ENCODE results near the gene ELL2.
"Not testable (repeated sequence)": the region's sequence is repeated elsewhere in the genome, so short reads cannot be mapped to it uniquely, and the experiment has no call there.

ELL2 gene

DNA sequence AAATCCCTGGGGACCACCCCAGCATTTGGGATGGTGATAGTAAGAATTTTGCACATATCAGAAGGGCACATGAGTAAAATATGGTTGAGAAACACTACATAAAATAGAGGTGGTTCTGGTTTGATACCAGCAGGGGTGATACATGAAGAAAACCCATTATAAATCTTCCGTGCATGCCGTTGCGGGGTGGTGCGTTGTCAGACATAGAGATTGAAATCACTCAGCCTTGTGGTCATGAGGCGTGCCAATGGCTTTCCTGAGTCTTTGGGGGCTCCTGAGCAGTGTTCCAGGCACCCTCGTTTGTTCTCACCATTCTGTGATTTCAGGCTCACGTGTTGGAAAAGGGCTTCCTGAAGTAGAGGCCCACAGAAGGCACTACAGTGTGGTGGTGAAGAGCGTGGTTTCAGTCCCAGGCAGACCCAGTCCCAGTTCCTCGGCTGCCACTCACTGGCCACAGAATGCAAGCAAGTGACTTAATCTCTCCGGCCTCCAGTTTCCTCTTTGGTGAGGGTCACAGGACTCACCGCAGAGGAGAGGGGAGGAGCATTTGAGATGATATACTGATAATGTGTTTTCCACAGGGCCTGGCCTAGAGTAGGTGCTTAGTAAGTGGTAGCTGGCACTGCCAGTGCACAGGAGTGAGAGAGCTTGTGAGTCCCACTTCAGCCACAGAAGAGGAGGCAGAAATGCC, 118.7 kb downstream of the ELL2 start:
- DNase-seq (ENCODE audit: insufficient read length, low spot score) (no peak), FAIRE-seq (peak; percentile 90)
- TF ChIP-seq POLR2AphosphoS5 (IDR thresholded peaks at IDR 0.05; ENCODE audit: low read depth, low read length) = no peak
- no peak for TF ChIP-seq TAF1 (IDR thresholded peaks at IDR 0.05; ENCODE audit: low read depth, low read length)
- no peak for TF ChIP-seq POU2F2 (IDR thresholded peaks at IDR 0.05; ENCODE audit: low read depth, low read length)
- peak; percentile 56 for TF ChIP-seq SPI1 (IDR thresholded peaks at IDR 0.05; ENCODE audit: low read depth, low read length)

DNA sequence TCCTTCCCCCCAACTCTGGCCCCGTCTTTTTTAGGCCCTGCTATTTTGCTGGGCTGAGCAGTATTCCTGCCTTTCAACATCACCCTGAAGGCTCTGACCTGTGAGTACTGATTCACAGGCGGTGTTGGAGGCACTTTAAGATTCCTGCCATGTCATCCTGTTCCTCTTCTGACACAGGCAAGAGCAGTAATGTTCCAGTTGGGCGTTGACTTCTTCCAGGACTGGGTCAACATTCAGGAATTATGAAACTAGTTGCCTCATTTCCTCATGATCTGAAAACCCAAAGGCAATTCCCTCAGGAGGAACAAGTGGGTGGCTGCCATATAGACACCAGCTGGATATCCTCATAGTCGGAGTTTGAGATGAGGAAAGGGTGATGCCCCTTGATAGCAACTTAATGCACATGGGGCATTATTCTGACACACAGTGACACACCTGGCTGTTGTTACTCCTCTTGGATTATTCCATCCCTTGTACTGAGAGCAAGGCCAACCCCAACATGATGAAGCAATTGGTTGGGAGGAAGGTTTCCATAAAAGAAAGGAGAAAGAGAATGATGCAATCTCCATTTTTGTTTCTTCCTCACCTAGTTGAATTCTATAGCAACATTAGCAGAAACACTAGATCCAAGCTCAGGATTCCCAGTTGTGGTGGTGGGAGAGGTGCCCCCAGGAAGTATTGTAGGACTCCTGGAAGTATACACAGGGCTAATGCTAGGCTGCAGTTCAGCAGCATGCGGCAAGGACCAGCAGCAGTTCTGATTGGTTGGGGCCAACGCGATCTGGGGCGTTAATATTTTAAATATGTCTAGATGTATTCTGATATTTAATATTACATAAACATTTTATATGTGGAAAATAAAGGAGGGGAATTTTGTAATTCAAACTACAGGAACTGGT, 119.5 kb downstream of the ELL2 start:
- FAIRE-seq (no peak), DNase-seq (ENCODE audit: insufficient read length, low spot score) (no peak)
- TF ChIP-seq SPI1 (IDR thresholded peaks at IDR 0.05; ENCODE audit: low read depth, low read length) (no peak), POLR2AphosphoS5 (IDR thresholded peaks at IDR 0.05; ENCODE audit: low read depth, low read length) (no peak), TAF1 (IDR thresholded peaks at IDR 0.05; ENCODE audit: low read depth, low read length) (no peak), POLR2A (IDR thresholded peaks at IDR 0.05; ENCODE audit: low read depth, low read length) (no peak), PAX5 (IDR thresholded peaks at IDR 0.05; ENCODE audit: insufficient read depth, low read length, severe bottlenecking) (no peak), POU2F2 (IDR thresholded peaks at IDR 0.05; ENCODE audit: low read depth, low read length) (no peak)

DNA sequence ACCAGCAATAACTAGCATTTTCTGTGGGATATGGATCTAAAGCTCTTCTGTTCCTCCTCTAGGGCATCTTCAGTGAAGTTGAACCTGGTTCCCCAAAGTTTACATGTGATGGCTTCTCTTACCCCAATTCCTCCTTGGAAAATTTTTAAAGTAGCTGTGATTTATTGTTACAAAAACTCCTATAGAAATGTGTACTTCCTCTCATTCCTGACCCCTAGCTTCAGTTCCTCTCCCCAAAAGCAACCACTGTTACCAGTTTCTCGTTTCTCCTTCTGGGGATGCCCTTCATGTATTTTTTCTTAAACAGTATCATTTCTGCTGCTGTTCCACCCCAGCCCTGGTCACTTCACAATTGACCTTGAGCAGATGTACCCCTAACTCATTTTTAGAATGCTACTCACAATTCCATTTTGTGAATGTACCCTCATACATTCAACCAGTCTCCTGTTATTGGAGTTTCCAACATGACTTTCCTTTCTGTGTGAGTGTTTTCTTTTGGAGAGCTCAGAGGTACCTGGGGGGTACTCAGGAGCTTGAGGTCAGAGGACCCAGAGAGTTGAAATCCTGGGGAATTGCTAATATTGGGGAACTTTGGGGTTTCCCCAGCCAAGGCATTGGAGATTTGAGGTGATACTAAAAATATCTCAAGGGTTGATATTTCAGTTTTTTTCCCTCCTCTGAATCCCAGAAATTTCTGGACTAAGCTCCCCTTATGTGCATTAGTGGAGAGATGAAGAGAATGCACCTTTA, 120.5 kb downstream of the ELL2 start:
- peak; percentile 79 for TF ChIP-seq SPI1 (IDR thresholded peaks at IDR 0.05; ENCODE audit: low read depth, low read length)
- TF ChIP-seq TAF1 (IDR thresholded peaks at IDR 0.05; ENCODE audit: low read depth, low read length) = no peak
- DNase-seq (ENCODE audit: insufficient read length, low spot score) (no peak), FAIRE-seq (no peak)

DNA sequence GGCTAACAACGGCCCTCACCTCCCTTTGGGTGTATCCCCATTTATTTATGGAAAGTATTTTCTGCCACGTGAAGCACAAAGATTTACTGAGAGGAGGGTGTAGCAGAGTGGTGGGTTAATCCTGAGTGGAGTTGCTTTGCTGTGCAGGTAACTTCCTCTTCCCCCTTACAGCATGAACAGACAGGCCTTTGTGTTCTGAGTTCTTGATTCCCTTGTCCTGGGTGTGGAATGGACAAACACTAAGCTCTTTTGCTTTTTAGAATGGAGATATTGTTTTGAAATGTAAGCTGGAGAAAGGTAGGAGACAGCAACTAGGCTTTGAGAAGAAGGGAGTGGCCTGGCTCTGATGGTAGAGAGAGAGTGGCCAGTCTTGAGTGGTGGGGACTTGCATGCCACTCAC, 122.0 kb downstream of the ELL2 start:
- TF ChIP-seq POLR2A (IDR thresholded peaks at IDR 0.05; ENCODE audit: low read depth, low read length) (no peak), PAX5 (IDR thresholded peaks at IDR 0.05; ENCODE audit: insufficient read depth, low read length, severe bottlenecking) (no peak), SPI1 (IDR thresholded peaks at IDR 0.05; ENCODE audit: low read depth, low read length) (no peak), POLR2AphosphoS5 (IDR thresholded peaks at IDR 0.05; ENCODE audit: low read depth, low read length) (no peak), POU2F2 (IDR thresholded peaks at IDR 0.05; ENCODE audit: low read depth, low read length) (no peak), TAF1 (IDR thresholded peaks at IDR 0.05; ENCODE audit: low read depth, low read length) (no peak)
- DNase-seq (ENCODE audit: insufficient read length, low spot score) = no peak
- FAIRE-seq = no peak

DNA sequence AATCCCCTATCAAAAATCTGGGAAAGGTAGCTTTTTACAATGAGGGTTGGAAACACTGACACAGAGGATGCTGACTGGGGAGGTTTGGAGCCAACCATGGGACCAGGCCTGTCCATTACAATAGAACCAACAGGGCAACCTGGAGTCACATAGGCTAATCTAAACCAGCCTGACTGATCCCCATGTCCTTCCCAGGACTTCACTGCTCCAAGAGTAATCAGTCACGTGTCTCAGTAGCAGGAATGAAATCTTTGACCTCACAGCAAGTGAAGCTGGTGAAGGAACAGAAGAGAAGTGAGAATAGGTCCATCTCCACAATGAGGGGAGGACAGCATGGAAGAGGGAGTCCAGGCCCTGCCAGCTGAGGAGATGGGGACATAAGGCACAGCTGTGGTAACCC, 123.1 kb downstream of the ELL2 start:
- DNase-seq (ENCODE audit: insufficient read length, low spot score) = no peak
- TF ChIP-seq POLR2AphosphoS5 (IDR thresholded peaks at IDR 0.05; ENCODE audit: low read depth, low read length) = no peak
- no peak for TF ChIP-seq POU2F2 (IDR thresholded peaks at IDR 0.05; ENCODE audit: low read depth, low read length)
- no peak for TF ChIP-seq SPI1 (IDR thresholded peaks at IDR 0.05; ENCODE audit: low read depth, low read length)
- no peak for TF ChIP-seq POLR2A (IDR thresholded peaks at IDR 0.05; ENCODE audit: low read depth, low read length)
- TF ChIP-seq TAF1 (IDR thresholded peaks at IDR 0.05; ENCODE audit: low read depth, low read length) = no peak
- no peak for TF ChIP-seq PAX5 (IDR thresholded peaks at IDR 0.05; ENCODE audit: insufficient read depth, low read length, severe bottlenecking)
- no peak for FAIRE-seq

DNA sequence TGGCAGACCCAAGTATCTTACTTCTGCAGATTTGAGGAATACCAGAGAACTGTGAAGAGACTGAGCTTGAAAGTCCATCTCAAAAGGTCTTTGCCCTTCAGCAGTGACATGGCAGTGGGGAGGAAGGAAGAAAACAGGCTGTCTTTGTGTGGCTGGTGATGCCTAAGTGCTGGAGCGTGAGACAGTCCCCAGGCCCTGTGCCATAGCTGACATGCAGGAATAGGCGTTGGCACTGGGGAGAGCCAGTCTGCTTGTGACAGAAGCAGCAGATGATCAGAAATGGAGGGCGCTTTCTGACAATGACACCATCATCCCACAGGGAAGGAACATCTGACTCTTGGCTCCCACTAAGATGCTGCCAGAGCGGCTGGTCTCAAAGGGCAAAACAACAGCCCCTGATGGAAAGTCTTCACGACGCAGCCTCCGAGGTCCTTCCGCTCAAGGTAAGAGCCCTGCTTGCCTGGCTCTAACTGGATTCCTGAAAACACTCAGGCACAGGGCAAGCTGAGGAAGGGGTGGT, 123.6 kb downstream of the ELL2 start:
- FAIRE-seq = no peak
- no peak for DNase-seq (ENCODE audit: insufficient read length, low spot score)
- TF ChIP-seq SPI1 (IDR thresholded peaks at IDR 0.05; ENCODE audit: low read depth, low read length) = no peak

DNA sequence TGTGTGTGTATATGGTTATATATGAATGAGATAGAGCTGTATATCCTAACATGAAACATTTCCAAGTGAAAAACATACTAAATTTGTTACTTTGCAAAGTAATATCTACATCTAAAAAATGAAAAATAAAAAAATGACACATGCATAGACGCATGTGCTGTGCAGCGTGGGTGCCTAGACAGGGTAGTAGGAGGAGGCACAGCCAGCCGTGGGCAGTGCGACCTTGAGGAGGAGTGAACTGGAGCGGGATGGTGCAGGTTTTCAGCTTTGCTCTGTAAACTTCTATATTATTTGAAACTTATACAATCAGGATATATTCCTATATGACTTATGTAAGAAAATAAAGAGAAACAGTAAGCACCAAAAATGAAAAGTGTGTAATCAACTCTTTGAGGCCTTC, 124.2 kb downstream of the ELL2 start:
- FAIRE-seq = no peak
- TF ChIP-seq POU2F2 (IDR thresholded peaks at IDR 0.05; ENCODE audit: low read depth, low read length) = no peak
- TF ChIP-seq SPI1 (IDR thresholded peaks at IDR 0.05; ENCODE audit: low read depth, low read length) = no peak
- no peak for TF ChIP-seq PAX5 (IDR thresholded peaks at IDR 0.05; ENCODE audit: insufficient read depth, low read length, severe bottlenecking)
- no peak for TF ChIP-seq POLR2A (IDR thresholded peaks at IDR 0.05; ENCODE audit: low read depth, low read length)
- TF ChIP-seq POLR2AphosphoS5 (IDR thresholded peaks at IDR 0.05; ENCODE audit: low read depth, low read length) = no peak
- TF ChIP-seq TAF1 (IDR thresholded peaks at IDR 0.05; ENCODE audit: low read depth, low read length) = no peak
- DNase-seq (ENCODE audit: insufficient read length, low spot score) = no peak

DNA sequence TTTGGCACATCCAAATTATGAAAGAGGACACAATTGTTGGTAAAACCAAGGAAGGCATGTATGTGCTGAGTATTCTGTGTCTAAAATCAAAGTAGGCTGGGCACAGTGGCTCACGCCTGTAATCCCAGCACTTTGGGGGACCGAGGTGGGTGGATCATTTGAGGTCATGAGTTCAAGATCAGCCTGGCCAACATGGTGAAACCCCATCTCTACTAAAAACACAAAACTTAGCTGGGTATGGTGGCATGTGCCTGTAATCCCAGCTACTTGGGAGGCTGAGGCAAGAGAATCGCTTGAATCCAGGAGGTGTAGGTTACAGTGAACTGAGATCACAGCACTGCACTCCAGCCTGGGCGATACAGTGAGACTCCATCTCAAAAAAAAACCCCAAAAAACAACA, 124.7 kb downstream of the ELL2 start:
- DNase-seq (ENCODE audit: insufficient read length, low spot score); FAIRE-seq: not testable (repeated sequence)

DNA sequence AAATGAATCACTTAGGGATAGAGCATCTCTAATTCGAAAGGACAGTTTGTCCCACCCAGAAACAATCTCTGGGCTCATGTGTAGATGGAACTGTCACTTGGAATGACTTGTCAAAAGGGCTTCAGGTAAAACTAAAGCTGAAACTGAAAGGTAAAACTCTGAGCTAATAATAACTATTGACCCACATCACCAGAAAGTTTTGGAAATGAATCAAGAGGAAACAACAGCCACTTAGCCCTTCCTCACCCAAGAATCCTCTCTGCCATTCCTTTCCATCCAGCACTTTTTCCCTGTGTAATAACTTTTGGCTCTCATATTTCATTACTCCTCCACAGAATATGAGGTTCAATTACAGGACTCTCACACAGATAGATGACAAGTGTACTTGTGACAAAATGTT, 125.1 kb downstream of the ELL2 start:
- FAIRE-seq (peak; percentile 54), DNase-seq (ENCODE audit: insufficient read length, low spot score) (no peak)
- no peak for TF ChIP-seq POLR2A (IDR thresholded peaks at IDR 0.05; ENCODE audit: low read depth, low read length)
- TF ChIP-seq SPI1 (IDR thresholded peaks at IDR 0.05; ENCODE audit: low read depth, low read length) = peak; percentile 25; the same call in 1 of the 2 replicates
